ENCODE measurements around the gene ABCC5.

DNA sequence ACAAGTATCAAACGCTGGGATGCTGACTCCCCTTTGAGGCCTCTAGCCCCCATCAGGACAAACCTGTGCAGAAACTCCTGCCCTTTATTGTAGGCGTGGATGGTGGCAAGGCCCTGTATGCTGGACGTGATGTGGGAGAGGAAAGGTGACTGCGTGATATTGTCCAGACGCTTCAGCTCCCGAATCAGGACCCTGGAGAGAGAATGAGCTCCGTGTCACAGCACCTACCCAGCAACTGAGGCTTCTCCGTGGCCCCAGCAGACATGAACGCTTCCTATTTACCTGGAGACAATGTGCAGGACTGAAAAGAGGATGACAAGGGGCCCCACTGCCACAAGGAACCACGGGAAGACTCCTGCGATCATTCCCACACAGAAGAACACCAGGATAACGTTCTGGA, 68.0 kb downstream of the ABCC5 start:
- TF ChIP-seq, protein P1, sequence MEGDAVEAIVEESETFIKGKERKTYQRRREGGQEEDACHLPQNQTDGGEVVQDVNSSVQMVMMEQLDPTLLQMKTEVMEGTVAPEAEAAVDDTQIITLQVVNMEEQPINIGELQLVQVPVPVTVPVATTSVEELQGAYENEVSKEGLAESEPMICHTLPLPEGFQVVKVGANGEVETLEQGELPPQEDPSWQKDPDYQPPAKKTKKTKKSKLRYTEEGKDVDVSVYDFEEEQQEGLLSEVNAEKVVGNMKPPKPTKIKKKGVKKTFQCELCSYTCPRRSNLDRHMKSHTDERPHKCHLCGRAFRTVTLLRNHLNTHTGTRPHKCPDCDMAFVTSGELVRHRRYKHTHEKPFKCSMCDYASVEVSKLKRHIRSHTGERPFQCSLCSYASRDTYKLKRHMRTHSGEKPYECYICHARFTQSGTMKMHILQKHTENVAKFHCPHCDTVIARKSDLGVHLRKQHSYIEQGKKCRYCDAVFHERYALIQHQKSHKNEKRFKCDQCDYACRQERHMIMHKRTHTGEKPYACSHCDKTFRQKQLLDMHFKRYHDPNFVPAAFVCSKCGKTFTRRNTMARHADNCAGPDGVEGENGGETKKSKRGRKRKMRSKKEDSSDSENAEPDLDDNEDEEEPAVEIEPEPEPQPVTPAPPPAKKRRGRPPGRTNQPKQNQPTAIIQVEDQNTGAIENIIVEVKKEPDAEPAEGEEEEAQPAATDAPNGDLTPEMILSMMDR (IDR thresholded peaks at IDR 0.05) = no peak
- TF ChIP-seq POLR2AphosphoS5 (IDR thresholded peaks at IDR 0.05; ENCODE audit: insufficient read depth in 1 of 2, low read depth in 1 of 2) (no peak), POLR2A (IDR thresholded peaks at IDR 0.05) (no peak)

All from vagina (tissue), 2 donors.